Measurements from ENCODE around the gene KLHL36. TPM values are rescaled to one million over a fixed set of nuclear protein-coding genes. Genes with fewer than 3 reads are reported as not detected.
A peak's percentile ranks its signal among the peaks of the same experiment; 100 is the strongest.

KLHL36 gene
- total and polyA plus RNA-seq, 9 of the 15 experiments (the other 6 are each of a cell fraction or from before 2014, with no cell fraction given), result 2.1 to 51.2 (median 18.5) TPM

- in situ Hi-C loops (cut with MboI) (no loop called here), intact Hi-C loops (cut with micrococcal nuclease) (no loop called here)
- Histone ChIP-seq H3K4me1 (replicated peaks in 1 of 2; ENCODE audit: control insufficient read depth in 2 of 2, insufficient read depth in 2 of 2, low read length in 2 of 2) (peaks cover 17 to 31% of the 10 kb centered on the region in 2 experiments; a peak in 4 of 5 replicates), H2AFZ (ENCODE audit: low read depth, low read length) (no peak overlapping the region), H3K79me2 (ENCODE audit: control insufficient read depth, insufficient read depth, low read length) (peaks cover 72% of the 10 kb centered on the region), H3K4me2 (ENCODE audit: insufficient read depth, low read length) (no peak overlapping the region), H3K27ac (ENCODE audit: extremely low read depth, low read depth, low read length) (no peak overlapping the region), H3K9me1 (ENCODE audit: control insufficient read depth, insufficient read depth, low read length) (no peaks in the 10 kb centered on the region), H3K36me3 (ENCODE audit: control insufficient read depth, insufficient read depth, low read length) (peaks cover 45% of the 10 kb centered on the region), H4K20me1 (replicated peaks; ENCODE audit: control insufficient read depth, insufficient read depth, low read length) (no peaks in the 10 kb centered on the region; the same call in none of the 2 replicates), H3K4me3 (no peak overlapping the region), H3K27me3 (ENCODE audit: control insufficient read depth in 2 of 2, insufficient read depth in 2 of 2, low read length in 2 of 2) (no peaks in the 10 kb centered on the region), H3K9me3 (replicated peaks; ENCODE audit: control insufficient read depth, insufficient read depth, low read depth, low read length) (no peaks in the 10 kb centered on the region; the same call in 1 of the 2 replicates), H3K9ac (ENCODE audit: insufficient read depth in 1 of 2, low read depth in 2 of 2, low read length in 2 of 2) (peak overlapping the region in 1 of 2 experiments; percentile 43; a peak in 1 of 4 replicates)
- no peak for ATAC-seq
- FAIRE-seq, result no peak
- ChIA-PET CTCF (ENCODE audit: low intra/inter-chr PET ratio) (no interaction called here), POLR2A (interaction anchor here (0.6 to 1.2 kb wide), 3 partner anchors 16 to 50 kb away, joined by 3 to 5 read pairs (median 5); no protein-coding TSS in a partner anchor)
- 58% methylated on average over 7 of the region's 7 CpGs for WGBS (ENCODE audit: insufficient coverage, low coverage, missing lambda C conversion rate)
- no peak for DNase-seq (ENCODE audit: extremely low read depth in 1 of 4, low spot score in 3 of 4)
- no TSS peak for BruUV-seq (replicated peaks)
- TF ChIP-seq HDAC1 (IDR thresholded peaks at IDR 0.05) (peak in 1 of 2 experiments; percentile 42; a peak in 1 of 4 replicates), ZNF436 (CRISPR knock-in tag; IDR thresholded peaks at IDR 0.05) (no peak), MTA3 (IDR thresholded peaks at IDR 0.05; ENCODE audit: borderline replicate concordance) (no peak), SMARCA5 (IDR thresholded peaks at IDR 0.05) (peak; percentile 85), ZFP36 (IDR thresholded peaks at IDR 0.05; ENCODE audit: low read depth, low read length, partially characterized antibody) (peak; percentile 82), POLR2B (IDR thresholded peaks at IDR 0.05; ENCODE audit: low read depth, partially characterized antibody) (peak; percentile 25), E2F1 (CRISPR knock-in tag; IDR thresholded peaks at IDR 0.05) (0 out of 2 replicates have a peak, but pooled peaks have one; percentile 11), BCOR (IDR thresholded peaks at IDR 0.05) (peak; percentile 98), LARP7 (IDR thresholded peaks at IDR 0.05) (no peak), COPS2 (conservative IDR thresholded peaks at IDR 0.05) (no peak), KDM1A (IDR thresholded peaks at IDR 0.05) (peak; percentile 83 to 89), HDAC2 (IDR thresholded peaks at IDR 0.05) (peak; percentile 73), ESRRA (IDR thresholded peaks at IDR 0.05; ENCODE audit: borderline replicate concordance, low read depth) (no peak), RBM25 (IDR thresholded peaks at IDR 0.05; ENCODE audit: low read depth, low read length, severe bottlenecking) (peak; percentile 89), USF1 (CRISPR knock-in tag; IDR thresholded peaks at IDR 0.05) (peak; percentile 44; the same call in 1 of the 2 replicates), SREBF1 (IDR thresholded peaks at IDR 0.05; ENCODE audit: borderline replicate concordance, low read depth, low read length) (no peak), ZNF696 (CRISPR knock-in tag; conservative IDR thresholded peaks at IDR 0.05) (no peak), CHAMP1 (IDR thresholded peaks at IDR 0.05) (no peak), STAT5A (IDR thresholded peaks at IDR 0.05; ENCODE audit: borderline replicate concordance, low read length) (no peak), MAFF (IDR thresholded peaks at IDR 0.05; ENCODE audit: low read length) (no peak)
Measured at GRCh38 chr16:84613408-84614072, 34.8 kb upstream of the KLHL36 start.
